Activated naive CD4-positive, alpha-beta T cell (primary cell): ENCODE measurements around the gene HS3ST1.
"Not testable (repeated sequence)": the region's sequence is repeated elsewhere in the genome, so short reads cannot be mapped to it uniquely, and the experiment has no call there.

Experiments used
- DNase-seq, 4 experiments: peaks; one replicate each; lab custom pipeline; 2025; lab: John Stamatoyannopoulos, UW

The HS3ST1 gene

DNA sequence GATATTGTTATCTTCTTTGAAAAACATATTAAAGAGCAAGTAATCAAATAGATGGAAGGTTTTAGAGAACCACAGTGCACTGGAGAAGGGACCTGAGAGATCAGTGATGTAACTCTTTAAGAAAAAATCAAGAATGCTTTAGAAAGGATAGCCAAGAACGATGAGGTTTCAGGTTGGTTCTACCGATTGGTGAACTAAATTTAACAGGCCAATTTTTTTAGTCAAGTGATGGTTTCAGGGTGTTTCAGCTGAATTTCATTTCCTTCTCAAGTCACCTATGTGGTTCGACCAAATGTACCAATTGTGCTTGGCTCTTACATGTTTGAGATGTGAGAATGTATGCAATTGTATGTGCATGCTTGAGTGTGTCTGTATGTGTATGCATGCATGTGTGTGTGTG lies 26.5 kb downstream of the HS3ST1 start:
- DNase-seq = no peak

DNA sequence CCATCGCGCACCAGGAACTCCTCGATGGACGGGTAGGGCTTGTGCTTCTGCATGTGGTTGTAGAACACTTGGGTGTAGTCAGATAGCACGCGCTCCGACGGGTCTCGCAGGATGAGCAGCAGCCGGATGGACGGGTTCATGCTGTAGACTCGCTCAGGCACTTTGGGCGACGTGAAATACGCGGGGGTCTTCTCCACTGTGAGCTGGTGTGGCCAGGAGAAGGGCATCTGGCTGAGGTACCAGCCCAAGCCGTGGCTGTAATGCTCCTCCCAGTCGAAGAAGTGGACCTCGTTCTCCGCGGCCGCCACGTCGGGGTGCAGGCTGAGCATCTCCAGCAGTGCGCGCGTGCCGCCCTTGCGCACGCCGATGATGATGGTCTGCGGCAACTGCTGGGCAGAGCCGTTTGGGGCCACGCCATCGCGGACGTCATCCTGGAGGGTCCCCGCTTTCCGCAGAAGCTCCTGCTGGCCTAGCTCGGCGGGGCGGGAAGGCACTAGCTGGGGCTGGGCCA lies 29.2 kb downstream of the HS3ST1 start:
- DNase-seq = no peak

DNA sequence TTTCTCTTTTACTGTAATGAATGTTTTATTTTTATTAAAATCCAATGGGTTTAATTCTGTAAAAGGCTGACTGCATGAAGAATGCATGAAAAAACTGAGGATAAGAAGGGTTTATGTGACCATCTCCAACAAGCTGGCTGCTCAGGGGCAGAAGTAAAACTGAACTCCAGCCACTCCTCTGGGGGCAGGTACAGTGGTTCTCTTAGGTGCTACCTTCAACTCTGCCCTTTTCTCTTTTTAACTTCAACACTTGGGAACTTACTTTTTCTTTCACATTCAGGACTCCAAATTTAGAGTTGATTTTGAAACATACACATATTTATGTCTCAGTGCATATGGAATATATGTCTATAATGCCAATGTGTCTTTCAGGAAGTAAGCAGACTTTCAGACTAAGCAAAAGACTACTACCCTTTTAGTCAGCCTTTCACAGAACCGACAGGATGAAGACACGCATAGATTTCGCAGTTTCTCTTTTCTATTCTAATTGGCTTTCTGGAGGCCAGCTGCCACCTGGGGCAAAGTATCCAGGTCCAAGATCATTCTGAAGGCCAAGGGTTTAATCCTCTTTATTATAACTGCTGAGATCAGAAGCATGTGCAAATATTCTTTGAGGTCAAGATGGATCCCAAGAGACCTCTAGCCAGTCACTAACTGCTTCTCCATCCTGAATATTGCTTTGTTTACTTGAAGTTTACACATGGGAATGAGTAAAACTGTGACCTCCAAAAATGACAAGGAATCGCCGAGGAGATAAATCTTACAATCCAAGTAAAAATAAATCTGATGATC lies 30.7 kb downstream of the HS3ST1 start:
- DNase-seq = no peak

DNA sequence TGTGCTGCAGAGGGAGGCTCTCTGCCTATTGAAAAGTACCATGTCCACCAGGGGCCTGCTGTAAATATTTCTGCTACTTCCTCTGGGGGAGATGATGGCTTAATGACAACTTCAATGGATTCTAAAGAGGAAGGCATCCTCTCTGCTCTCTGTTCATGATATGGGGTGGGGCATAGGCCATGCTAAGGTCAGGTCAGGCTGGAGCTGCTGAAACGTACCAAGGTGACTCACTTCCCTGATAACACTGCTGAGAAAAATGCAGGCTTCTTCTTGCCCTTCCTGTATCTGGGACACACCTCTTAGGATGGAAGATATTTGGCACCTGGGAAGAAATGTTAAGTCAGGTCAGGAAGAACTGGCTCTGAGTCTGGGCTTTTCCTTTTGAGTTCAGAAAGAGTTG lies 31.5 kb downstream of the HS3ST1 start:
- DNase-seq = no peak

DNA sequence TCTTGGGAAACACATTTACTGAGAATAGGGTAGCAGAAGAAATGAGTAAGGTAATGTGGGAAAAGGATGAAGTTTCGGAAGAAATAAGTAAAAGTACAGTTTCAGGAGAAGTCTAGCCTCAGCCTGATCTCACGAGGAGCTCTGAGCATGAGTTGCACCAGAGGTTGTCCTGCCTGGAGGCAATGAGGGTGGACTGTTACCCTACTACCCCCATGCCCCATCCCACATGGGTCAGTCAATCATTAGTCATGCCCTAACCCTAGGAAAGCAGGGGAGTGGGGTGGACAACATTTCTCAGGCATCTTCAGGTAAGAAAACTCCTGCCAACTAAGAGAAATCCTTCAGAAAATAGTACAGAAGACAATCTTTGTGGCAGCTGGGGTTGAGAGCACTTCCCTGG lies 35.1 kb downstream of the HS3ST1 start:
- DNase-seq = no peak

DNA sequence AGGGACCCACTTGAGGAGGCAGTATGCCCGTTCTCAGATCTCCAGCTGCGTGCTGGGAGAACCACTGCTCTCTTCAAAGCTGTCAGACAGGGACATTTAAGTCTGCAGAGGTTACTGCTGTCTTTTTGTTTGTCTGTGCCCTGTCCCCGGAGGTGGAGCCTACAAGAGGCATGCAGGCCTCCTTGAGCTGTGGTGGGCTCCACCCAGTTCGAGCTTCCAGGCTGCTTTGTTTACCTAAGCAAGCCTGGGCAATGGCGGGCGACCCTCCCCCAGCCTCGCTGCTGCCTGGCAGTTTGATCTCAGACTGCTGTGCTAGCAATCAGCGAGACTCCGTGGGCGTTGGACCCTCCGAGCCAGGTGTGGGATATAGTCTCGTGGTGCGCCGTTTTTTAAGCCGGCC lies 44.6 kb downstream of the HS3ST1 start:
- not testable (repeated sequence) for DNase-seq

DNA sequence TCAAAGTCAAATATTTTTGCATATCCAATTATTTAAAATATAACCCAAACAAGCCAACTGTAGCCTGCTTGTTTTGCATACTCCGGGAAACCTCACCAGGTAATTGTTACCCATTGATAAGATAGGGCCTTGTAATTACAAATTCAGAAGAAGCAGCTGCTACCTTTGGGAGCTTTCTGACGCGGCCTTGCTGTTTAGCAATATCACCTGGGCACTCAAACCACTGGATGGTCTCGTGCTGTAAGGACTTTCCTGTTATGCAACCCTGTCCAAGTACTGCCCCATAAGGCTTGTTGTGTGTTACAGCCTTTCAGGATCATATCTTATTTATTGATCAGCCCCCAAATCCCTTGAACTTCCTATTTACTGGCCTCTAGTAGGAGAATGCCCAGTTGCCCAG lies 52.1 kb downstream of the HS3ST1 start:
- DNase-seq = no peak

DNA sequence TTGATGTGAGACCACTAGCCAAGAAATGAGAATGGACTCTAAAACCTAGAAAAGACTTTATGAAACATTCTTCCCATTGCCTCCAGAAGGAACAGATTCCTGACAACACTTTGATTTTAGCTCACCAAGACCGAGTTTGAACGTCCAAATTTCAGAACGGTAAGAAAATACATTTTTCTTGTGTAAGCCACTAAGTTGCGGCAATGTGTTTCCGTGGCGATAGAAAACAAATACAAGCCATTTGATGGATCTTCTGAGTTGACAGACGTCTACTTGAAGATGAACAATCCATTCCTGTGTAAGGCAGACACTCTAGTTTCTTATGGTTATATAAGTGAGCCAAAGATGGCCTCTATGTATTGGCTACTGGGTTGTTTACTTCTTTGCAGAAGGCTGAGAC lies 52.5 kb downstream of the HS3ST1 start:
- DNase-seq = no peak

DNA sequence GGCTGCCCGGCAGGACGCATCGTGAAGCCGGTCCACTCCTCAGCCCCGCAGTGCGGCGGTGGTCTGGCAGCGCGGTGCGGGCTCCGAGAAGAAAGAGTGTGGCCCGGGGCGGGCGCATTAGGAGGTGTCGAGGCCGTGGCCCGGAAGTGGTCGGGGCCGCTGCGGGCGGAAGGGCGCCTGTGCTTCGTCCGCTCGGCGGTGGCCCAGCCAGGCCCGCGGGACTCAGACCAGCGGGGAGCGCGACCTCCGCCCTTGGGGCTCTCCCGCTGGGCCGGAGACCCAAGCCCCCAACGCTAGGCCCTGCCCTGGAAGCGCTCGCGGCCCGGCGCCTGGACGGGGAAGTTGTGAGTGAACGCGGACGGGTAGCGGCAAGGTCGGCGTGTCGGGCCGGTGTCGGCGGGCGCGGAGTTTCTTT lies 60.0 kb downstream of the HS3ST1 start:
- no peak for DNase-seq

DNA sequence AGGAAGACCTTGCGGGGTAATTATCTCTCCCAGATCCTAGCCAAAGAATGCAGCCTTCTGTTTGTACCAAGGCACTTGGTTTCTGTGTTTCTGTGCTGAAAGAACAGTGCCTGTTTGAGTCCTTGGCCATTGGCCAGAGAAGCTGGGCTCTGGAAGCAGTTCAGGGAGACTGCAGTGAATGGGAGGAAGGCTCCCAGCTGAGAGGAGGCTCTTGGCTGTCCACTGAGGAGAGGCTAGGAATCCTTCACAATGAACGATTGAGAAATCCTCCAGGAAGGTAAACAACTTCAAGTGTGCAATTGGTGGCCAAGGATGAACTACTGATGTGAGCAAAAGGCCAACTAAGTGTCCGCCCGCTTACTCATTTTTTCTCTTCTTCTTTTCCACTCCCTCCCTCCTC lies 61.3 kb downstream of the HS3ST1 start:
- DNase-seq = no peak

DNA sequence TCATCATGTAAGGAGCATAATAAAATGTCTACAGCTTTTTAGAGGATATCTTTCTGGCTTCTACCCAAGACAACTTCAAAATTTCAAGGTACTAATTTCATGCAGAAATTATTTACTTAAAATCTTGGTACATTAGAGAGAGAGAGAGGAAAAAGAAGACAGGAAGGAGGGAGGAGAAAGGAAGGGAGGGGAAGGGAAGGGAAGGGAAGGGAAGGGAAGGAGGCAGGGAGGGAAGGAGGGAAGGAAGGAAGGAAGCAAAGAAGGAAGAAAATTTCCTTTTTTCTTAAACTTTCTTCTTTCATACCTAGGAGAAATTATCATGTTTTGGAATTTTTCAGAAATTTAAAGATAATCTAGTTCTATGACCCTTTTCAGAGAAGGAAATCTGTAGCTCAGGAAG lies 61.8 kb downstream of the HS3ST1 start:
- DNase-seq = no peak

DNA sequence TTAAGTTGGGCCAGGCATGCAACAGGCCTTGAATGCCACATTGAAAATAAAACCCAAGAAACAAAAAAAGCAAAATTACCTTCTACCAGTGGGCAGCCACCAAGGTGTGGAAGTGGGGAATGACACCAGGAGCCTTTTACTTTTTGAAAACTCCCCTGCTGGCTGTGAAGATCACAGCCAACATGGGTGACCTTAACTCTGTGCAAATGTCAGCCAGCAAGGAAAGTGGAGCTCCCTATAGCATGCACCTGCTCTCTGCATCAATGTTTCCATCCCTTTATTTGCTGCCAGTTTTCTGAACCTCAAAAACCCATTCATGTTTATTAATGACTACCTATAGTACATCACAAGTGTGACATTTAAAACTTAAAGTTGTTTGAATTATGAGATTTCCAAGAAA lies 63.7 kb downstream of the HS3ST1 start:
- DNase-seq = no peak

DNA sequence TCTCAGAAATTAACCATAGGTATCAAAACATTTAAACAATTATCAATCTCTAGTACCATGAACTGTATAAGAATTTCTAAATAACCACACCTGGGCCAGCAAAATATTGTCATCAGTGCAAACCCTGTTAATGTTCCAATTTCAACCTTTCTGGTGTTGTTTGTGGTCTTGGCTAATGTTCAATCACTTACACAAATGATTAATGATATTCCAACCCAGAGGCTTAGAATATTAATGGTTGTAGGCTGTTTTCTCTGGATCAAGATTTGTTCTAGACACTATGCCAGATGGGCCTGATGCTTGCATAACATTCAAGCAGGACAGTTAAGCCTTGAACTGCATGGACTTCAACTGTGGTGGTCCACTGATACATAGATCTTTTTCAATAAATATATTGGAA lies 69.1 kb downstream of the HS3ST1 start:
- no peak for DNase-seq

DNA sequence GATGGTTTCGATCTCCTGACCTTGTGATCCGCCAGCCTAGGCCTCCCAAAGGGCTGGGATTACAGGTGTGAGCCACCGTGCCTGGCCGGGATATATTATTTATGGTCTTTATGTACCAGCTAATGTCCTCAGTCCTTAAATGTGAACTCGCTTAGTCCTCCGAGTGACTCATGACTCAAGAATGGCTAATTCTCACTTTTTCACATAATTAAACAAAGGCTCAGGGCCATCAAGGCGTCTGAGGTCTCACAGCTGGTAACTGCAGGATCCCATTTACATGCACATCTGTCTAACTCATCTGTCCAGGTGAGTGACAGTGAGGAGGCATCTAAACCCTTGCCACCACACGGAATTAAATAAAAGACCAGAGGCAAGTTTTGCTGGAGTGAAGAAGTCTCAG lies 73.5 kb downstream of the HS3ST1 start:
- DNase-seq = no peak

DNA sequence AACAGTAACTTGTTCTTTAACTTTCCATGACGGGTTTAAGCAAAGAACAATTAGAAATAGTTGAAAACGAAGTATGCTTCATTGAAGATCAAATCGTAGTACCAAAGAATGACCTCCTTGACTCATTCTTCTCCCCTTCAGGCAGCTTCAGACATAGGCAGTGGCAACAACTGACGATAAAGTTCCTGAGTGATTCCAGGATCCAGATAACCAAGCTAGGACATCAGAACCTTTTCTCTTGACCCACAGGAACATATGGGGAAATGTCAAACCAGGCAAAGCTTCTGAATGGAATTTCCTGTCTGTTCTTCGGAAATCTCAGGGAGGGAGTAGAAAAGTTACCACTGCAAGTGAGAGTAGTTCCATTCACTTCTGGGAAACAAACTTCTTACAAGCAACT lies 74.2 kb downstream of the HS3ST1 start:
- no peak for DNase-seq

DNA sequence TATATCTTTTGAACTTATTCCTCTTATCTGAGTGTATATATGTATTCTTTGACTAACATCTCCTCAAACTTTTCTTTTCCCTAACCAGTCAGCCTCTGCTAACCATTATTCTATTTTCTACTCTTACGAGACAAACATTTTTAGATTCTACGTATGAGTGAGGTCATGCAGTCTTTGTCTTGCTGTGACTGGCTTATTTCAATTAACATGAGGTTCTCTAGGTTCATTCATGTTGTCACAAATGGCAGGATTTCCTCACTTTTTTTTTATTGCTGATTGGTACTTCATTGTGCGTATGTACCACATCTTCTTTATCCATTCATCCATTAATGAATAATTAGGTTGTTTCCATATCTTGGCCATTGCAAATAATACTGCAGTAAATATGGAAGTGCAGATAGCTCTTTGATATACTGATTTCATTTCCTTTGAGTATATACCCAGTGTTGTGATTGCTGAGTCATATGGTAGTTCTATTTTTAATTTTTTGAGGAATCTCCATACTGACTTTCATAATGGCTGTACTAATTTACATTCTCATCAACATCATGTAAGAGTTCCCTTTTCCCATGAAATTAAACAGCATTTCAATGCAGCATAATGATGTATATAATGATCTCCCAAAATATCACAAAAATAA lies 80.1 kb downstream of the HS3ST1 start:
- no peak for DNase-seq

DNA sequence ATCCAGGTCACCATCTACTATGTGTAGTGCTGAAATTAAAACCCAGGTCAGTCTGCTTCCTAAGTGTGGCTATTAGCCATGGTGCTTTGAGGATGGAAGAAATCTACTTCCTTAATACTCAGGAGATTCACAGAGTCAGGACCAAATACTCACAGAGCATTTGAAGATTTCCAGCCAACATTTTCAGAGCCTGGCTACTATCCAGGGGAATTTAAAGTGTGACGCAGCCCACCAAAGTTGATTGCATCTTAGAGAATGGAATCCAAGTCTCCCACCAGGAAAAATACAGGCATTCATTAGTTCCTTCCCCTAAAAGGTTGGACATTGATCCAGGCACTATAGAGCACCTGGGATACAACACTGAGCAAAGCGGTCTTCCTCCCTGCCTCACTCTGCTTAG lies 83.8 kb downstream of the HS3ST1 start:
- DNase-seq = no peak

DNA sequence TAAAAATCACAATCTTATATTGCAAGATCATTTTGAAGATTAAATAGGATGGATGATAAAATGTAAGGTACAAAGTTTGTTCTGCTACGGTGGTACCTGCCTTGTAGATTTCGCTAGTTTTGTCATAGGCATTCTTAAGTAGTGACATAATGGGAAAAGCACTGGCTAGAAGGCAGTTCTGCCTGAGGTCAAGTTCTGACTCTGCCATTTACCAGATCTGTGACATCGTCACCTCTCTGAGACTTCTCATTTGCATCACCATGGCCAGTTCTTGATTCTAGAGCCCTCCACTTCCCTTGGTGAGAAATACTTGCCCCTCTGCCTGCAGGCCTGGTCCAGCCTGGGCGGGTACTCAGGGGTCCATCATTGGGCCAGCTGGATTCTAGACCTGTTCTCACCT lies 85.2 kb downstream of the HS3ST1 start:
- no peak for DNase-seq
